Caco-2 (cell line): ENCODE data around the gene MPL. TPM values are rescaled to one million over a fixed set of nuclear protein-coding genes. Genes with fewer than 3 reads are reported as not detected.

Source experiments
- BruUV-seq: library from RNA; stranded (reverse); fragments of 400-500 nt; replicated peaks from 2 replicates; lab custom pipeline; 2021; lab: Mats Ljungman, UMichigan
- CTCF ChIA-PET: fragments of 300-600 bp; sonication (Branson Sonifier 250); formaldehyde crosslinking; loops from one replicate; lab custom pipeline; 2022; ENCODE audit warnings: antibody characterized with exemption; lab: Charles Lee
- POLR2A ChIA-PET: fragments of 300-600 bp; sonication (Branson Sonifier 250); formaldehyde crosslinking; loops from one replicate; lab custom pipeline; 2022; ENCODE audit warnings: antibody characterized with exemption; lab: Charles Lee
- DNase-seq, 2 experiments: peaks; one replicate each; pipeline versions ENCODE4 v3.0.0 to v3.0.0-alpha.2; 2020 to 2022
- H3K27me3 ChIP-seq: replicated peaks from 2 replicates; pipeline ENCODE4 v1.6.0; 2011; ENCODE audit warnings: low read length; ENCODE audit not compliant: control insufficient read depth, insufficient read depth
- H3K36me3 ChIP-seq: 2 replicates; pipeline ENCODE4 v1.5.1; 2011; ENCODE audit warnings: low read length; ENCODE audit not compliant: control insufficient read depth, insufficient read depth
- H3K4me1 ChIP-seq: fragments of 250-450 bp; sonication (Bioruptor Pico); 2 replicates; pipeline ENCODE4 v1.5.1; 2020; ENCODE audit warnings: mild to moderate bottlenecking
- H3K4me3 ChIP-seq: 2 replicates; pipeline ENCODE4 v1.5.1; 2011; ENCODE audit warnings: low read depth, mild to moderate bottlenecking, control low read depth, low read length
- H3K9me3 ChIP-seq: fragments of 250-450 bp; sonication (Bioruptor Pico); 2 replicates; pipeline ENCODE4 v1.5.1; 2020; ENCODE audit warnings: mild to moderate bottlenecking, moderate library complexity
- H3K27ac Mint-ChIP-seq: one replicate; pipeline ENCODE4 v1.8.0; 2022; ENCODE audit warnings: mixed read lengths; ENCODE audit not compliant: unreplicated experiment
- H3K27me3 Mint-ChIP-seq: one replicate; pipeline ENCODE4 v1.8.0; 2022; ENCODE audit warnings: mixed read lengths; ENCODE audit not compliant: insufficient read depth, unreplicated experiment
- H3K36me3 Mint-ChIP-seq: one replicate; pipeline ENCODE4 v1.8.0; 2022; ENCODE audit warnings: mild to moderate bottlenecking, mixed read lengths; ENCODE audit not compliant: insufficient read depth, unreplicated experiment
- H3K4me1 Mint-ChIP-seq: one replicate; pipeline ENCODE4 v1.8.0; 2022; ENCODE audit warnings: low read depth, mixed read lengths; ENCODE audit not compliant: unreplicated experiment
- H3K4me3 Mint-ChIP-seq: one replicate; pipeline ENCODE4 v1.8.0; 2022; ENCODE audit warnings: mild to moderate bottlenecking, moderate library complexity, mixed read lengths; ENCODE audit not compliant: unreplicated experiment
- H3K9me3 Mint-ChIP-seq: one replicate; pipeline ENCODE4 v1.8.0; 2022; ENCODE audit warnings: mixed read lengths; ENCODE audit not compliant: unreplicated experiment
- CTCF ChIP-seq, 2 experiments: fragments of 200-600 bp in 1 of 2; IDR thresholded peaks; 1 replicate in 1 of 2; 2 replicates in 1 of 2; pipeline versions ENCODE4 v1.5.1 to v1.8.0; 2011 to 2022; ENCODE audit warnings: antibody characterized with exemption in 1 of 2, control low read depth in 1 of 2, inconsistent platforms in 1 of 2, low read depth in 1 of 2, low read length in 1 of 2, mild to moderate bottlenecking in 1 of 2, moderate library complexity in 1 of 2; ENCODE audit not compliant: insufficient read depth in 1 of 2, severe bottlenecking in 1 of 2, unreplicated experiment in 1 of 2
- intact Hi-C: fragments of 100-400 bp; cut with micrococcal nuclease; formaldehyde crosslinking; loops from one replicate; pipeline ENCODE4 v1.10.0; 2022; ENCODE audit not compliant: unreplicated experiment
- total RNA-seq: library from RNA; stranded (reverse); gene quantifications from 2 replicates; pipeline ENCODE4 v1.2.3, GENCODE V29; 2022

The MPL gene
- total RNA-seq, 1 experiment from 2014 or later: not detected

GRCh38 chr1:43302201-43302600 is 35.4 kb upstream of the MPL start:
- Mint-ChIP-seq H3K4me1 (peaks cover 12% of the 10 kb centered on the region), H3K27me3 (no peaks in the 10 kb centered on the region), H3K9me3 (no peaks in the 10 kb centered on the region), H3K4me3 (no peak overlapping the region), H3K36me3 (no peaks in the 10 kb centered on the region), H3K27ac (no peak overlapping the region)
- no TSS peak for BruUV-seq
- Histone ChIP-seq H3K4me1 (no peaks in the 10 kb centered on the region), H3K4me3 (no peak overlapping the region), H3K36me3 (no peaks in the 10 kb centered on the region), H3K9me3 (no peaks in the 10 kb centered on the region), H3K27me3 (no peaks in the 10 kb centered on the region)
- no peak for TF ChIP-seq CTCF (IDR thresholded peaks at IDR 0.05; ENCODE audit: insufficient read depth in 1 of 2, low read depth in 1 of 2, low read length in 1 of 2, severe bottlenecking in 1 of 2, unreplicated experiment in 1 of 2)
- CTCF ChIA-PET: interaction anchor here (1.5 kb wide), 1 partner anchor 17 kb away, joined by 5 read pairs; the partner anchor contains the start of gene C1orf210
- no peak for DNase-seq
- POLR2A ChIA-PET: no interaction called here
- intact Hi-C loops: no loop called here

GRCh38 chr1:43302721-43303470 is 34.7 kb upstream of the MPL start:
- no peak for DNase-seq
- Mint-ChIP-seq H3K27ac (no peak overlapping the region), H3K27me3 (no peaks in the 10 kb centered on the region), H3K9me3 (no peaks in the 10 kb centered on the region), H3K4me1 (peaks cover 12% of the 10 kb centered on the region), H3K36me3 (no peaks in the 10 kb centered on the region), H3K4me3 (no peak overlapping the region)
- H3K4me1 ChIP-seq: no peaks in the 10 kb centered on the region
- no peaks in the 10 kb centered on the region for H3K36me3 ChIP-seq
- ChIA-PET POLR2A (interaction anchor here (0.7 kb wide), 1 partner anchor 189 kb away, joined by 3 read pairs; no protein-coding TSS in a partner anchor), CTCF (interaction anchor here (1.5 kb wide), 1 partner anchor 17 kb away, joined by 5 read pairs; the partner anchor contains the start of gene C1orf210)
- intact Hi-C loops: no loop called here
- no peak for TF ChIP-seq CTCF (IDR thresholded peaks at IDR 0.05; ENCODE audit: insufficient read depth in 1 of 2, low read depth in 1 of 2, low read length in 1 of 2, severe bottlenecking in 1 of 2, unreplicated experiment in 1 of 2)
- no TSS peak for BruUV-seq
- no peaks in the 10 kb centered on the region for H3K27me3 ChIP-seq
- no peaks in the 10 kb centered on the region for H3K9me3 ChIP-seq
- no peak overlapping the region for H3K4me3 ChIP-seq

GRCh38 chr1:43303471-43304313 is 33.9 kb upstream of the MPL start:
- H3K9me3 Mint-ChIP-seq: no peaks in the 10 kb centered on the region
- ChIA-PET POLR2A (interaction anchor here (0.5 to 0.7 kb wide), 2 partner anchors 50 to 190 kb away, joined by 3 to 5 read pairs; no protein-coding TSS in a partner anchor), CTCF (interaction anchor here (1.5 kb wide), 1 partner anchor 18 kb away, joined by 5 read pairs; the partner anchor contains the start of gene C1orf210)
- intact Hi-C loops: no loop called here
- H3K27me3 Mint-ChIP-seq: no peaks in the 10 kb centered on the region
- H3K27ac Mint-ChIP-seq: no peak overlapping the region
- no peaks in the 10 kb centered on the region for H3K27me3 ChIP-seq
- no peaks in the 10 kb centered on the region for H3K4me1 ChIP-seq
- BruUV-seq: no TSS peak
- H3K4me1 Mint-ChIP-seq: peaks cover 12% of the 10 kb centered on the region
- no peak overlapping the region for H3K4me3 ChIP-seq
- DNase-seq: no peak
- H3K4me3 Mint-ChIP-seq: no peak overlapping the region
- H3K36me3 ChIP-seq: no peaks in the 10 kb centered on the region
- no peak for TF ChIP-seq CTCF (IDR thresholded peaks at IDR 0.05; ENCODE audit: insufficient read depth in 1 of 2, low read depth in 1 of 2, low read length in 1 of 2, severe bottlenecking in 1 of 2, unreplicated experiment in 1 of 2)
- H3K9me3 ChIP-seq: no peaks in the 10 kb centered on the region
- H3K36me3 Mint-ChIP-seq: no peaks in the 10 kb centered on the region
